Measurements from ENCODE around the gene PHETA1. TPM values are rescaled to one million over a fixed set of nuclear protein-coding genes. Genes with fewer than 3 reads are reported as not detected.
A peak's percentile ranks its signal among the peaks of the same experiment; 100 is the strongest.

PHETA1 gene
- total and polyA plus RNA-seq, 9 donors: 5.5 to 11.7 (median 8.7) TPM

DNA sequence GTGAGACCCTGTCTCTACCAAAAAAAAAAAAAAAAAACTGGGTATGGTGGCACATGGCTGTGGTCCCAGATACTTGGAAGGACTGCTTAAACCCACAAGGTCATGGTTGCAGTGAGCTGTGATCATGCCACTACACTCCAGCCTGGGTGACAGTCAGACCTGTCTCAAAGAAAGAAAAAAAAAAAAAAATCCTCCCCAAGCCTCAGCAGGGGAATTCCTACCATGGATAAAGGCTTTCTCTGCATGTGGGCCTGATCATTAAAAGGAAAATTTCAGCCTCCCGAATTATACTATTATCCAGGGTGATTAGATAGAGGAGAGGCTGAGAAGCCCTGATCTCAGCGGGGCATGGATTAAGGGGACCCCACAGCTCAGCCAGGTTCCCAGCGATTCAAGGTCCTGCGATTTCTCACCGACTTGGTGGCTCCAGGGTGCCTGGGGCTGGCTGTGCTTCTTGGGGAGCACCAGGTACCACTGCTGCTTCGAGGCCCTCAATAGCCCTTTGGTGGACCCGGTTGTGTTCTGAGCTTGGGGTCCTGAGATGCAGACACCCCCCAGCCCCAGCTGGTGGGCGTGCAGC is 42.4 kb upstream of the PHETA1 start:
- Histone ChIP-seq H3K4me1 (ENCODE audit: control insufficient read depth, insufficient read depth, low read length) (peaks cover 69% of the 10 kb centered on the region), H3K36me3 (ENCODE audit: control insufficient read depth, insufficient read depth, low read length) (no peaks in the 10 kb centered on the region), H3K4me3 (ENCODE audit: low read length) (no peak overlapping the region), H3K27ac (ENCODE audit: low read length) (peak overlapping the region; percentile 3), H3K27me3 (ENCODE audit: control insufficient read depth, insufficient read depth, low read length) (peaks cover 4% of the 10 kb centered on the region), H3K9me3 (replicated peaks; ENCODE audit: control insufficient read depth, low read depth, low read length) (no peaks in the 10 kb centered on the region)
- 72% methylated on average over 4 of the region's 8 CpGs for WGBS (ENCODE audit: insufficient coverage)
- no peak for DNase-seq

DNA sequence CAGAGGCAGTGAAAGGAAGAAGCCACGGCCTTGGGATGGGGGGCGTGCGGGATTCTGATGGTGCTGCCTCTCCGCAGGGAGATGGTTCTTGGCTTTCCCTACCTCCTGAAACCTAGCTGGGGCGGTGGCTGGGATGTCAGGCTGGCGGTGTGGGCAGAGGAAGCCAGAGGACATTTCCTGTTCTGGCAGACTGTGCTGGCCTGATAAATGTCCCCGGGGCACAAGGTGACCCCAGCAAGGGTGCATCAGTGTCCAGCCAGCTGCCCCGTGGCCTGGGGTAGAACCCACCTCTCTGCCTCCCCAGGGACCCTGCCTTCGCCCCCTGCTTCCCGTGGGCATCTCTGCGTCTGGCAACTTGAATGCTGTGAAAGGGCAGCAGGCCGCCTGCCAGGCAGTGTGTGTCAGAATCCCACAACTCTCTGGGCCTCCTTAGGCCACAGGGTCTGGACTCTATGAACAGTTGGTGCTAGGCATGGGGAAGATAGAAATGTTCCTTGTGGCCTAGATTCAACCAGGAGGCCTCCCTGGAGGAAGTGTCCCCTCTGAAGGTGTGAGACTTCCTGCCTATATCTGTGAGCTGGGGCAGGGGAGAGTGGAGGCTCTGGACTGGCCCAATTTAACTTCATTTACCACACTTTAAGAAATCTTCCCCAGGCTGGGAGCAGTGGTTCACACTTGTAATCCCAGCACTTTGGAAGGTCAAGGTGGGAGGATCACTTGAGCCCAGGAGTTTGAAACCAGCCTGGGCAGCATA is 41.7 kb upstream of the PHETA1 start:
- Histone ChIP-seq H3K9me3 (replicated peaks; ENCODE audit: control insufficient read depth, low read depth, low read length) (no peaks in the 10 kb centered on the region), H3K4me1 (ENCODE audit: control insufficient read depth, insufficient read depth, low read length) (peaks cover 70% of the 10 kb centered on the region), H3K27me3 (ENCODE audit: control insufficient read depth, insufficient read depth, low read length) (peaks cover 5% of the 10 kb centered on the region), H3K27ac (ENCODE audit: low read length) (peak overlapping the region; percentile 62), H3K4me3 (ENCODE audit: low read length) (no peak overlapping the region), H3K36me3 (ENCODE audit: control insufficient read depth, insufficient read depth, low read length) (no peaks in the 10 kb centered on the region)
- no peak for DNase-seq
- WGBS (ENCODE audit: insufficient coverage): 45% methylated on average over 10 of the region's 12 CpGs

DNA sequence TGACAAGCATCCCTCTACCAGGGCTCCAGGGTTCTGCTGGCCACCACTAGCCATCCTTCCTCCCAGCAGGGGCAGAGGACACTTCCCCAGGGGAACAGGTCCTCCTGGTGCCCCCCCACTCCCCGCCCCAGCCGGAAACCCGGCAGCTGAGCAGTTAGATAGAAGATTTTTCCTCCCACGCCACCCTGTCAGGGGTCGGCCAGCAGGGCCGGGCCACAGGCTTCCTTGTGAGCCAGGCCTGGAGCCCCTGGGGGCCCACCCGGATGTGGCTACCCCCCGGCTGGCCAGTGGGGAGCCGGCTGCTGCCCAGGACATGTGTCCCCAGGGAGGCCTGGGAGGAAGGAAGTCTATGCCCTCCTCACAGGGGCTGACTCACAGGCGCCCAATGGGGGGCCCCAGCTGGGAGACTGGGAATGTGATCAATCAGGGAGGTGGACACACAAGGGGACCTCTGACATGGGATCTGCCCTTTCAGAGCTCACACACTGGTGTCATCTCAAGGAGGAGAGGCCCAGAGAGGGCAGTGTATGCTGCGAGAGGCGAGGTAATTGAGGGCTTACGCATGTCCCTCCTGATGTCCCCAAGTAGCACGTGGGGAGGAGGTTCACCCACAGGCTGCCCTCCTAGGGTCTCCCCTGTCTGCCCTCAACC is 41.0 kb upstream of the PHETA1 start:
- Histone ChIP-seq H3K4me1 (ENCODE audit: control insufficient read depth, insufficient read depth, low read length) (peaks cover 77% of the 10 kb centered on the region), H3K27me3 (ENCODE audit: control insufficient read depth, insufficient read depth, low read length) (peaks cover 10% of the 10 kb centered on the region), H3K27ac (ENCODE audit: low read length) (peak overlapping the region; percentile 62), H3K4me3 (ENCODE audit: low read length) (no peak overlapping the region), H3K36me3 (ENCODE audit: control insufficient read depth, insufficient read depth, low read length) (no peaks in the 10 kb centered on the region), H3K9me3 (replicated peaks; ENCODE audit: control insufficient read depth, low read depth, low read length) (no peaks in the 10 kb centered on the region)
- DNase-seq: peak; percentile 64
- 24% methylated on average over 3 of the region's 14 CpGs for WGBS (ENCODE audit: insufficient coverage)

DNA sequence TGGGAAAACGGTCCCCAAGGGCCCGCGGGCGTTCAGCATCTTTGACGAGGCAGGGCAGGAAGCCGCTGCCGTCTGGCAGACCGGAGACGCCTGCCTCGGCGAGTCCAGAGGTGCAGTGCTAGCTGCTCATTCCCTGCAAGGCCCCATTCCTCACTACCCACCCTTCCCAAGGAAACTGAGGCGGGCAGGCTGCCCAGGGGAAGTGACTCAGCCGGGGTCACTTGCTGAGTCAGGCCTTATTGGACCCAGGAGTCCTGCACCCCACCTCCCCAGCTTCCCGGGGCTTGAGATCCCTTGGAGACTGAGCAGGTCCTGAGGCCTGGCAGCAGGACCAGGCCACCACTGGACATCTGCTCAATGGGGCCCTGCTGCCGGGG is 40.5 kb upstream of the PHETA1 start:
- H3K4me3 ChIP-seq (ENCODE audit: low read length): peak overlapping the region; percentile 17
- 28% methylated on average over 12 of the region's 15 CpGs for WGBS (ENCODE audit: insufficient coverage)
- H3K27ac ChIP-seq (ENCODE audit: low read length): peak overlapping the region; percentile 62
- H3K27me3 ChIP-seq (ENCODE audit: control insufficient read depth, insufficient read depth, low read length): peaks cover 15% of the 10 kb centered on the region
- no peaks in the 10 kb centered on the region for H3K36me3 ChIP-seq (ENCODE audit: control insufficient read depth, insufficient read depth, low read length)
- DNase-seq: no peak
- H3K4me1 ChIP-seq (ENCODE audit: control insufficient read depth, insufficient read depth, low read length): peaks cover 81% of the 10 kb centered on the region
- H3K9me3 ChIP-seq (replicated peaks; ENCODE audit: control insufficient read depth, low read depth, low read length): no peaks in the 10 kb centered on the region

- no peaks in the 10 kb centered on the region for H3K36me3 ChIP-seq (ENCODE audit: control insufficient read depth, insufficient read depth, low read length)
- H3K27ac ChIP-seq (ENCODE audit: low read length): peak overlapping the region; percentile 47
- H3K27me3 ChIP-seq (ENCODE audit: control insufficient read depth, insufficient read depth, low read length): peaks cover 15% of the 10 kb centered on the region
- peak overlapping the region; percentile 84 for H3K4me3 ChIP-seq (ENCODE audit: low read length)
- H3K4me1 ChIP-seq (ENCODE audit: control insufficient read depth, insufficient read depth, low read length): peaks cover 82% of the 10 kb centered on the region
- H3K9me3 ChIP-seq (replicated peaks; ENCODE audit: control insufficient read depth, low read depth, low read length): no peaks in the 10 kb centered on the region
- DNase-seq: no peak
- WGBS (ENCODE audit: insufficient coverage): 93% methylated on average over 3 of the region's 4 CpGs
Observed at GRCh38 chr12:111408686-111409402, 39.9 kb upstream of the PHETA1 start.

DNA sequence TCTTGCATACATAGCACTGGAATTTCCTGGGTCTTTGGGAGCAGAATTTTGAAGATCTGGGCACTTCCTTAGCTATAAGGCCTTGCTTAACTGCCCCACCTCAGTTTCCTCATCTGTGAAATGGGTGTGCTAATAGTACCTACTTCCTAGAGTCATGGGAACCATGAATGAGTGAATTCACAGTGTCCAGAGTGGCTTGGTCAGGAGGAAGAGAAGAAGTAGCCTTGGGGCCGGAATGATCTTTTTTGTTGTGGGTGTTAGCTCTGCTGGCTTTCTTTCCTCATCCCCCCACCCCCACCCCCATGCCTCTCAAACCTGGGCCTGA is 39.2 kb upstream of the PHETA1 start:
- Histone ChIP-seq H3K9me3 (replicated peaks; ENCODE audit: control insufficient read depth, low read depth, low read length) (no peaks in the 10 kb centered on the region), H3K27ac (ENCODE audit: low read length) (peak overlapping the region; percentile 86)
- WGBS (ENCODE audit: insufficient coverage): no CpG with 5 or more reads among the region's 1 CpG

DNA sequence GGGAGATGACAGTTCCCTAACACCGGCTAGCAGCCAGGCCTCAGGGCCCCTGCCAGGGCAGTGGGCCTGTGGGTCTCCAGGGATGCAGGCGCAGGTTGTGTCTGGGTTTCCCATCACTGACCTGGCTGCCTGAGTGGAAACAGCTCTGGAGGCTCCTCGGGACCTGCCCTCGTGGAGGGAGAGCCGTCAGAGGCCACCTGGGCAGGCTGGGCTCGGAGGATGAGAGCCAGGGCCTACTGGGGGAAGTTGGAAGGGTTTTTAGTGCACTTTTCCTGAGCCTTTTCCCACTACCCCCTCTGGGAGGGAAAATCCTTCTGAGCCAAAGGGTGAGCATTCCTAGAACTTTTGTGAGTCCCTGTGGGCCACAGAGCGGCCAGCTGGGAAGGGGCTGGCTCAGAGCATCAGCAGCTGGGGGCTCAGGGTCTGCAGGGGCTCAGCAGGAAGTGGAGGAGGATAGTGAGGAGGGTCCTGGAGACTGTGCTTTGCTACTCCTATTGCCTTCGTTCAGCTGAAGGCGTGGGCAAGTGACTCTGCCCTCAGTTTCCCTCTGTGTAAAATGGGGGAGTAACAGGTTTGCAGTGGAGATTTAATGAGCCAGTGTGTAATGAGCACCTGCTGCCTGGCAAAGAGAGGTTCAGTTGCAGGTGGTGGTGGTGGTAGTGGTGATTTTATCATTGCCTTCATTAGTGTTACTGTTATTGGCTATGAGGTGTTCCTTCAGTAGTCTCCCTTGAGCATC is 38.7 kb upstream of the PHETA1 start:
- peak overlapping the region; percentile 86 for H3K27ac ChIP-seq (ENCODE audit: low read length)
- H3K4me1 ChIP-seq (ENCODE audit: control insufficient read depth, insufficient read depth, low read length): peaks cover 82% of the 10 kb centered on the region
- H3K9me3 ChIP-seq (replicated peaks; ENCODE audit: control insufficient read depth, low read depth, low read length): no peaks in the 10 kb centered on the region
- DNase-seq: peak; percentile 64
- WGBS (ENCODE audit: insufficient coverage): 14% methylated on average over 5 of the region's 9 CpGs
- peaks cover 17% of the 10 kb centered on the region for H3K27me3 ChIP-seq (ENCODE audit: control insufficient read depth, insufficient read depth, low read length)
- no peaks in the 10 kb centered on the region for H3K36me3 ChIP-seq (ENCODE audit: control insufficient read depth, insufficient read depth, low read length)
- peak overlapping the region; percentile 84 for H3K4me3 ChIP-seq (ENCODE audit: low read length)

More for the DNA sequence above, 39.2 kb upstream of the PHETA1 start:
- peak overlapping the region; percentile 84 for H3K4me3 ChIP-seq (ENCODE audit: low read length)
- H3K36me3 ChIP-seq (ENCODE audit: control insufficient read depth, insufficient read depth, low read length): no peaks in the 10 kb centered on the region
- H3K27me3 ChIP-seq (ENCODE audit: control insufficient read depth, insufficient read depth, low read length): peaks cover 17% of the 10 kb centered on the region
- peaks cover 83% of the 10 kb centered on the region for H3K4me1 ChIP-seq (ENCODE audit: control insufficient read depth, insufficient read depth, low read length)
- no peak for DNase-seq

DNA sequence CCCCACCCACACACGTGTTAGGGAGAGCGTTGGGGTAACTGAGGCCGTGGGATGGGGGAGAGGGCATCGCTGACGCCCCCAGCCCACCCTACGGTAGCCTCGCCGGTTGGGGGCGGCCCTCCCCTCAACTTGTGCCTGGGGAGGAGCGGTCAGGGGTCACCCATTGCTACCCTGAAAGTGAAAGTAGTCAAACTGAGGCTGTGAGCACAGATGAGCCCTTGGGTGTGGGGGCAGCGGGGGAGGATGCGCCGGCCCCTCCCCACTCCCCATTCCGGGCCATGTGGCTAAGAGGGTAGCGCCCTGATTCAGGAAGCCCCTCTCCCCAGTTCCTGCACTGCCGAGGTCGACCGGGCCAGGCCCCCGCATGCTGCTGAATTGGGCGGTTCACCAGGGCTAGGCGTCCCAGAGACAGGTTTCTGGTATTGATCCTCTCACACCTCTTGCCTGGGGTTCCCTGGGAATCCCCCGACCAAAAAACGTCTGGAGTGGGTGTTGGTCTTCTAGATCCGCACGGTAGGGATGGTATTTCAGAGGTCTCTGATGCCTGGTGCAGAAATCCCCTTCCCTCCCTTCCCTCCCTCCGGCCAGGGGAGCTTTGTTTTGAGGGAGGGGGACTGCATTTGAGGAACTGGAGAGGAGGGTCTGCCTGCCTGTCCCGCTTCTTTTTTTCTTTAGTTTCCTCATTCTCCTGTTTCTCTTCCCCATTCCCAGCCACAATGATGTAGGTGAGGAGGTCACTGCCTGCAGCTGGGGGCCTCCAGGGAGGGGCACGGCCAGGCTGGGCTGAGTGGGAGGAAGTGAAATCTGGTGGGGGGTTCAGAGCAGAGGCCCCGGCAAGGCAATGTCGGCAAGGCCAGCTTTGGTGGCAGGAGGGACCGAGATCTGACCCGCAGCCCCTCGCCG is 37.8 kb upstream of the PHETA1 start:
- peaks cover 74% of the 10 kb centered on the region for H3K4me1 ChIP-seq (ENCODE audit: control insufficient read depth, insufficient read depth, low read length)
- peak overlapping the region; percentile 84 for H3K4me3 ChIP-seq (ENCODE audit: low read length)
- H3K27ac ChIP-seq (ENCODE audit: low read length): peak overlapping the region; percentile 86
- DNase-seq: peak; percentile 72
- H3K9me3 ChIP-seq (replicated peaks; ENCODE audit: control insufficient read depth, low read depth, low read length): no peaks in the 10 kb centered on the region
- 2% methylated on average over 13 of the region's 34 CpGs for WGBS (ENCODE audit: insufficient coverage)
- no peaks in the 10 kb centered on the region for H3K36me3 ChIP-seq (ENCODE audit: control insufficient read depth, insufficient read depth, low read length)
- peaks cover 17% of the 10 kb centered on the region for H3K27me3 ChIP-seq (ENCODE audit: control insufficient read depth, insufficient read depth, low read length)

DNA sequence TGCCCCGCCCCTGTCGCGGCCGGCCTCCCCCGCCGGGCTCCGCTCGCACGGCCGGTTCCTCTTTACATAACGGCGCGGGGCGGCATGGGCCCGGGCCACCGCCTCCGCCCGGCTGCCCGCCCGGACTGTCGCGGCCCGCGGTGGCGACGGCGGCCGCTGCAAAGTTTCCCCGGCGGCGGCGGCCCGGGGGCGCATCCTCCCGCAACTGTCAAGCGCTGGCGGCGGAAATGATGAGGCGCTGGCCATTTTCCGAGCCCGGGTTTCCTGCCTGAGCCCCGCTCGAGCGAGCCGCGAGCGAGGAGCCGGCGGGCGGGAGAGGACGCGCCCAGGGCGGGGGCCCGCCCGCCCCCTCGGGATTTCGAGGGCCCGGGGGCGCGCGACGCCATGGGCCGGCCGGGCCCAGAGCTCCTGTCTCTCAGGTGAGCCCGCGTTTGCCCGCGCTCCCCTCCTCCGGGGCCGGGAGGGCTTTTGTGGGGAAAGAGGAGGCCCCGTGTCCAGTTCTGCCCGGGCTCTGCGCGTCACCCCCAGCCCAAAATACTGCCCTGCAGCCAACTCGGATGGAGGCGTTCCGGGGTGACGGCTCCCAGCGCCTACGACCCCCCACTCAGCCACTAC is 37.1 kb upstream of the PHETA1 start, which contains the start of gene SH2B3:
Gene SH2B3 (plus strand): TSS at position 65 of the 615 bp plus-strand sequence. CDS start 12,223 bp downstream, outside the sequence.
- peak; percentile 84 for DNase-seq

More for the DNA sequence above, 37.1 kb upstream of the PHETA1 start, which contains the start of gene SH2B3:
- H3K27ac ChIP-seq (ENCODE audit: low read length): peak within 1 kb of the TSS; percentile 86
- H3K36me3 ChIP-seq (ENCODE audit: control insufficient read depth, insufficient read depth, low read length): no peaks in the 10 kb centered on the region
- under 1% methylated on average over 63 of the region's 80 CpGs for WGBS (ENCODE audit: insufficient coverage)
- no peaks in the 10 kb centered on the region for H3K9me3 ChIP-seq (replicated peaks; ENCODE audit: control insufficient read depth, low read depth, low read length)
- H3K4me1 ChIP-seq (ENCODE audit: control insufficient read depth, insufficient read depth, low read length): peaks cover 68% of the 10 kb centered on the region
- peaks cover 17% of the 10 kb centered on the region for H3K27me3 ChIP-seq (ENCODE audit: control insufficient read depth, insufficient read depth, low read length)
- peak within 1 kb of the TSS; percentile 84 for H3K4me3 ChIP-seq (ENCODE audit: low read length)

Data from muscle of leg (tissue), 11 donors.